Eye (tissue), 1 donor: Measurements from ENCODE around the gene PRDX5.

ENCODE experiments used
- DNase-seq: peaks from one replicate; pipeline ENCODE4 v3.0.0-alpha.2; 2015

The PRDX5 gene

GRCh38 chr11:64368673-64369074, 50.8 kb downstream of the PRDX5 start:
- no peak for DNase-seq

GRCh38 chr11:64369440-64370421, 51.8 kb downstream of the PRDX5 start:
- peak; percentile 64 for DNase-seq

GRCh38 chr11:64371201-64371600, 53.3 kb downstream of the PRDX5 start:
- no peak for DNase-seq
